Smooth muscle cell (in vitro differentiated cells): ENCODE data around the gene CALHM5. TPM values are rescaled to one million over a fixed set of nuclear protein-coding genes. Genes with fewer than 3 reads are reported as not detected.

Experiments
- DNase-seq: peaks from one replicate; lab custom pipeline; 2025; ENCODE audit not compliant: unreplicated experiment; lab: John Stamatoyannopoulos, UW
- H2AFZ ChIP-seq: fragments of 200-600 bp; sonication (generic); 2 replicates; pipeline ENCODE4 v1.6.0; 2016; ENCODE audit warnings: antibody characterized with exemption, low read depth, mild to moderate bottlenecking
- H3F3A ChIP-seq: fragments of 200-600 bp; sonication (generic); 2 replicates; pipeline ENCODE4 v1.6.0; 2017; ENCODE audit warnings: antibody characterized with exemption, low read depth
- H3K27ac ChIP-seq: fragments of 200-600 bp; sonication (generic); 2 replicates; pipeline ENCODE4 v1.5.1; 2016; ENCODE audit warnings: low read depth, mild to moderate bottlenecking
- H3K27me3 ChIP-seq: fragments of 200-600 bp; sonication (generic); 2 replicates; pipeline ENCODE4 v1.6.1; 2016; ENCODE audit warnings: low read depth, mild to moderate bottlenecking
- H3K36me3 ChIP-seq: fragments of 200-600 bp; sonication (generic); 2 replicates; pipeline ENCODE4 v1.5.1; 2016; ENCODE audit warnings: low read depth
- H3K4me1 ChIP-seq: fragments of 200-600 bp; sonication (generic); 2 replicates; pipeline ENCODE4 v1.5.1; 2016; ENCODE audit warnings: low read depth
- H3K4me2 ChIP-seq: fragments of 200-600 bp; sonication (generic); 2 replicates; pipeline ENCODE4 v1.6.0; 2016; ENCODE audit warnings: mild to moderate bottlenecking
- H3K4me3 ChIP-seq: fragments of 200-600 bp; sonication (generic); 2 replicates; pipeline ENCODE4 v1.5.1; 2016; ENCODE audit warnings: mild to moderate bottlenecking
- H3K79me2 ChIP-seq: fragments of 200-600 bp; sonication (generic); 2 replicates; pipeline ENCODE4 v1.6.0; 2016; ENCODE audit warnings: low read depth, mild to moderate bottlenecking
- H3K9ac ChIP-seq: fragments of 200-600 bp; sonication (generic); 2 replicates; pipeline ENCODE4 v1.6.0; 2016; ENCODE audit warnings: low read depth
- H3K9me3 ChIP-seq: fragments of 200-600 bp; sonication (generic); replicated peaks from 2 replicates; pipeline ENCODE4 v1.5.1; 2016; ENCODE audit warnings: low read depth
- H4K20me1 ChIP-seq: fragments of 200-600 bp; sonication (generic); 2 replicates; pipeline ENCODE4 v1.6.0; 2016; ENCODE audit warnings: low read depth
- WGBS: methylation state at CpG from one replicate; pipeline ENCODE4 v1.1.7; 2016; ENCODE audit warnings: low lambda C conversion rate; 5-methylcytosine and 5-hydroxymethylcytosine counted together
- polyA plus RNA-seq: library from polyadenylated mRNA; unstranded; fragments of >200 nt; fragmentation: Nextera tagmentation; extraction: Ambion mirVana; gene quantifications from 2 replicates; pipeline ENCODE4 v1.2.1, GENCODE V29; 2016
- total RNA-seq: library from RNA; depleted of rRNA; stranded (reverse); fragments of >200 nt; gene quantifications from 2 replicates; pipeline ENCODE4 v1.2.3, GENCODE V29; 2014
- TF ChIP-seq, protein P1 (sequence below): fragments of 200-600 bp; sonication (generic); IDR thresholded peaks from 2 replicates; pipeline ENCODE4 v1.5.1; 2017; ENCODE audit warnings: borderline replicate concordance, mild to moderate bottlenecking, antibody characterized with exemption; ENCODE audit not compliant: insufficient read depth, poor library complexity, severe bottlenecking

Gene CALHM5
- total and polyA plus RNA-seq, 2 experiments from 2014 or later = 1.9 to 3.9 TPM

DNA sequence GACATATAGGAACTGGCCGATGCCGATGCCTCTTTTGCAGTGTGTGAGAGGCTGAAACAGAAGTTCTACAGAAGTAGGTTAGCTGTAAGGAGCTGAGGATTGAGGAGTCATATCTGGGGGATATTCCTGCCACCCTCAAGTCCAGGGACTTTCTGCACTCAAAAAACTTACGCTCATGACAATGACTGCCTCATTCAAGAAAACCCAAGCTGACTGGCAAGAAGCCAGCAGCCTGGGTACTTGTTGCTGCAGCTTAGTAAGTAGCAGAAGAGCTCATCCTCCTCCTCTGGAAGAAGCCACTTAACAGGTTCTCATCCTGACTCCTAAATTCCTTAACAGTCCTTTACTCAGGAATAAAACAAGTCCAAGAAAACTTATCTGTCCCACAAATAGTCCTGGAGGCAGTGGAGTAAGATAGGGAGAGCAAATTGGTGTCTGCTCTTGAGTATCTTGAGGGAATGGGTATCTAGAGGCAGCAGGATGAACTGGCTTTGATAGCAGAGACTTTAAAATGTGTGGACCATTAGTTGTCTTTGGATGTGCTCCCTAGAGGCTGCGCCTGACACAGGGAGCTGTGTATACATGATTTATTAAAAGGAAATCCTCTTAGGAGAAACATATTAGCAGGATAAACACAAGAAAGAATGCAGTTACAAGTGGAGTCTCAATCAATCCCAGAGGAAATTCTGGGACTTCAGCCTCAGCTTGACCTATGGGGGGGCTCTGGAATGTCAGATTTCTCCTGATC is 7.4 kb downstream of the CALHM5 start:
- no peak overlapping the region for H3K9ac ChIP-seq
- no peaks in the 10 kb centered on the region for H3K27me3 ChIP-seq
- TF ChIP-seq, protein P1, sequence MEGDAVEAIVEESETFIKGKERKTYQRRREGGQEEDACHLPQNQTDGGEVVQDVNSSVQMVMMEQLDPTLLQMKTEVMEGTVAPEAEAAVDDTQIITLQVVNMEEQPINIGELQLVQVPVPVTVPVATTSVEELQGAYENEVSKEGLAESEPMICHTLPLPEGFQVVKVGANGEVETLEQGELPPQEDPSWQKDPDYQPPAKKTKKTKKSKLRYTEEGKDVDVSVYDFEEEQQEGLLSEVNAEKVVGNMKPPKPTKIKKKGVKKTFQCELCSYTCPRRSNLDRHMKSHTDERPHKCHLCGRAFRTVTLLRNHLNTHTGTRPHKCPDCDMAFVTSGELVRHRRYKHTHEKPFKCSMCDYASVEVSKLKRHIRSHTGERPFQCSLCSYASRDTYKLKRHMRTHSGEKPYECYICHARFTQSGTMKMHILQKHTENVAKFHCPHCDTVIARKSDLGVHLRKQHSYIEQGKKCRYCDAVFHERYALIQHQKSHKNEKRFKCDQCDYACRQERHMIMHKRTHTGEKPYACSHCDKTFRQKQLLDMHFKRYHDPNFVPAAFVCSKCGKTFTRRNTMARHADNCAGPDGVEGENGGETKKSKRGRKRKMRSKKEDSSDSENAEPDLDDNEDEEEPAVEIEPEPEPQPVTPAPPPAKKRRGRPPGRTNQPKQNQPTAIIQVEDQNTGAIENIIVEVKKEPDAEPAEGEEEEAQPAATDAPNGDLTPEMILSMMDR = no peak
- no peaks in the 10 kb centered on the region for H4K20me1 ChIP-seq
- H3K4me1 ChIP-seq = no peaks in the 10 kb centered on the region
- no peak overlapping the region for H3K27ac ChIP-seq
- no peak overlapping the region for H3K4me2 ChIP-seq
- no peaks in the 10 kb centered on the region for H3K36me3 ChIP-seq
- no peaks in the 10 kb centered on the region for H3K9me3 ChIP-seq
- 74% methylated on average over 4 of the region's 4 CpGs for WGBS
- H3K79me2 ChIP-seq = no peaks in the 10 kb centered on the region
- DNase-seq = no peak
- H3K4me3 ChIP-seq = no peak overlapping the region
- H3F3A ChIP-seq = no peaks in the 10 kb centered on the region
- no peak overlapping the region for H2AFZ ChIP-seq

DNA sequence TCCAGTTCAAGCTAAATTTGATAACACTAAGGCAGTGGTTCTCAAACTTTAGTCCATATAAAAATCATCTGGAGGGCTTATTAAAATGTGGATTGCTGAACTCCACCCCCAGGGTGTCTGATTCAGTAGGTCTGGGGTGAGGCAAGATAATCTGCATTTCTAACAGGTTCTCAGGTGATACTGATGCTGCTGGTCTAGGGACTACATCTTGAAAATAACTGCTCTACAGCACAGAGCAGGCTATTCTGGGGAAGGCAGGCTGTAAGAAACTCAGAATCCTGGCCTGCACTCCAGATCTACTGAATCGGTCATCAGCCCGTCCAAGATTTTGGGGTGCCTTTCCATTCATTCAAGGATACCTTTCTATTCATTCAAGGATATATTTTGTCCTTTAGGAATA is 11.5 kb downstream of the CALHM5 start:
- Histone ChIP-seq H3K9ac (no peak overlapping the region), H3K4me1 (no peaks in the 10 kb centered on the region), H3K4me3 (no peak overlapping the region), H3K36me3 (no peaks in the 10 kb centered on the region), H3F3A (no peaks in the 10 kb centered on the region), H3K4me2 (no peak overlapping the region), H2AFZ (no peak overlapping the region), H3K9me3 (no peaks in the 10 kb centered on the region), H3K79me2 (no peaks in the 10 kb centered on the region), H3K27me3 (no peaks in the 10 kb centered on the region), H4K20me1 (no peaks in the 10 kb centered on the region), H3K27ac (no peak overlapping the region)
- no peak for DNase-seq
- 80% methylated on average over 2 of the region's 2 CpGs for WGBS
- TF ChIP-seq, protein P1 = no peak

DNA sequence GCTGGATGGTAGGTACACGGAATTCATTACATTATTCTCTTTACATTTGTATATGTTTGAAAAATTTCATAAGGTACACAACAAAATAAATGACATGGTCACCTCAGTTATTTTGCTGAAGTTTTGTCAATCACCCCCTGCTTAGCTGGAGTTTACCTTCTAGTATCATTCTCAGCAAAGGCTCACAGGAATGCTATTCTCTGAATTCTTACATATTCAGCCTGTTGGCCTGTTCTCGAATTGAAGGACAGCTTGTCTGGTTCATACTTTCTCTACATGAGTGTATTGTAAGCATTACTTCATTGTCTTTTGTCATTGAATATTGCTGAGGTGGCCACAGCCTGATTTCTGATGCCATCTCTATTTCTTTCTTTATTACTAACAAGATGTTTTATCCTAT is 12.8 kb downstream of the CALHM5 start:
- H3K4me1 ChIP-seq = peaks cover 5% of the 10 kb centered on the region
- WGBS = 63% methylated on average over 2 of the region's 2 CpGs
- H3K79me2 ChIP-seq = no peaks in the 10 kb centered on the region
- no peaks in the 10 kb centered on the region for H4K20me1 ChIP-seq
- no peak overlapping the region for H3K9ac ChIP-seq
- no peaks in the 10 kb centered on the region for H3K36me3 ChIP-seq
- no peak overlapping the region for H3K4me2 ChIP-seq
- no peak for DNase-seq
- H3F3A ChIP-seq = no peaks in the 10 kb centered on the region
- TF ChIP-seq, protein P1 = no peak
- no peaks in the 10 kb centered on the region for H3K27me3 ChIP-seq
- no peaks in the 10 kb centered on the region for H3K9me3 ChIP-seq
- no peak overlapping the region for H3K27ac ChIP-seq
- H2AFZ ChIP-seq = no peak overlapping the region
- no peak overlapping the region for H3K4me3 ChIP-seq

DNA sequence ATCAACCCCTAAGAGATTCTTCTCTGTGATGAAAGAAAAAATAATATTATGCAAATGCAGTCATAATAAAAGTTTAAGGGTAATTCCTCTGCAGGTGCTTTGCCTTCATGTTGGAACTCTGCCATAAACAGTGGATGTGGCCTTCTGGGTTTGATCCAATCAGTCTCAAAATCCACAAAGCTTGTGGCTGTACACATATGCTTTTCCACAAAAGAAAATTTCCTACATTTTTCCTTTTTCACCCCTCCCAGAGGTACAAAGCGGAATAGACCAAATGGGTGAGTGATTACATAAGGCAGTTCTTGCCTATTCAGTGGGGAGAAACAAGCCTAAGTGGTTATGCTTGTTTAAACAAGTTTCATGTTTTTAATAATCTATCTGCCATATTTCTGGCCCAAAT is 16.7 kb downstream of the CALHM5 start:
- DNase-seq = no peak
- Histone ChIP-seq H3K4me1 (peaks cover 20% of the 10 kb centered on the region), H3K27ac (no peak overlapping the region), H3F3A (no peaks in the 10 kb centered on the region), H3K4me3 (no peak overlapping the region), H3K4me2 (no peak overlapping the region), H3K27me3 (no peaks in the 10 kb centered on the region), H3K79me2 (no peaks in the 10 kb centered on the region), H3K36me3 (no peaks in the 10 kb centered on the region), H3K9me3 (no peaks in the 10 kb centered on the region), H3K9ac (no peak overlapping the region), H2AFZ (no peak overlapping the region), H4K20me1 (no peaks in the 10 kb centered on the region)
- TF ChIP-seq, protein P1 = no peak
- WGBS = 94% methylated on average over 1 of the region's 1 CpG
